NCI-H2227 (cell line): ENCODE measurements around the gene PPP1R36.
A peak's percentile ranks its signal among the peaks of the same experiment; 100 is the strongest.
"Not testable (repeated sequence)": the region's sequence is repeated elsewhere in the genome, so short reads cannot be mapped to it uniquely, and the experiment has no call there.

Experiments
- DNase-seq: peaks from one replicate; lab custom pipeline; 2025; ENCODE audit not compliant: unreplicated experiment; lab: John Stamatoyannopoulos, UW

The PPP1R36 gene

DNA sequence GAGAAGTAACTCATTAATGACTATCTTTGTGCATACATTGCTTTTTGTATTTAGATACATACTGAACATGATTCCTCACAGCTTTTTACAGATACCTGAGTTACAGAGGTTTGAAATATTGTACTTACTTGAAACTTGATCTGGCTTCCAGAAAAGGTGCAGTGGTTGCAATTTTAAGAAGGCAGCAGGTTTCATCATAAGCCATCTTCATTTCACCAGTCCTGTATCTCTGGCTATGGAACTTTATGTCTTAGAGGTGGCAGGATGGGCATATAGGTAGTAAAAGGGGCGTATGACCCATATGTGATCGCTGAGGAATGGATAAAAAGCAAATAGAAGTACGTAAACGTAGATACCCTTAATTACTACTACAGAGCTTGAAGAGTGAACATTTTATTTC, 31.5 kb upstream of the PPP1R36 start:
- no peak for DNase-seq

DNA sequence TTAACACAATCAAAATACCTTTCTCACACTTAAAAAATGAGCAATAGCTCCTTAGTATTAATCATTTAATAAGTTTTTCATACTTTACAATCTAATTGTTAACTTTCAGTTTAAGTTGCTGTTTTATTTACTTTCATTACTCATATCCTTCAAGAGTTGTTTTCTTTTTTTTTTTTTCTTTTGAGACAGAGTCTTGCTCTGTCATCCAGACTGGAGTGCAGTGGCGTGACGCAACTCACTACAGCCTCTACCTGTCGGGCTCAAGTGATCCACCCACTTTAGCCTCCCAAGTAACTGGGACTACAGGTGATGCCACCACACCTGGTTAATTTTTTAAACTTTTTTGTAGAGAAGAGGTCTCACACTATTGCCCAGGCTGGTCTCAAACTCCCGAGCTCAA, 29.1 kb upstream of the PPP1R36 start:
- DNase-seq, result no peak

GRCh38 chr14:64522591-64523355, 27.0 kb upstream of the PPP1R36 start:
- no peak for DNase-seq

- no peak for DNase-seq
These were observed 24.4 kb upstream of the PPP1R36 start for GRCh38 chr14:64525354-64525753.

GRCh38 chr14:64531567-64531966, 18.2 kb upstream of the PPP1R36 start:
- no peak for DNase-seq

DNA sequence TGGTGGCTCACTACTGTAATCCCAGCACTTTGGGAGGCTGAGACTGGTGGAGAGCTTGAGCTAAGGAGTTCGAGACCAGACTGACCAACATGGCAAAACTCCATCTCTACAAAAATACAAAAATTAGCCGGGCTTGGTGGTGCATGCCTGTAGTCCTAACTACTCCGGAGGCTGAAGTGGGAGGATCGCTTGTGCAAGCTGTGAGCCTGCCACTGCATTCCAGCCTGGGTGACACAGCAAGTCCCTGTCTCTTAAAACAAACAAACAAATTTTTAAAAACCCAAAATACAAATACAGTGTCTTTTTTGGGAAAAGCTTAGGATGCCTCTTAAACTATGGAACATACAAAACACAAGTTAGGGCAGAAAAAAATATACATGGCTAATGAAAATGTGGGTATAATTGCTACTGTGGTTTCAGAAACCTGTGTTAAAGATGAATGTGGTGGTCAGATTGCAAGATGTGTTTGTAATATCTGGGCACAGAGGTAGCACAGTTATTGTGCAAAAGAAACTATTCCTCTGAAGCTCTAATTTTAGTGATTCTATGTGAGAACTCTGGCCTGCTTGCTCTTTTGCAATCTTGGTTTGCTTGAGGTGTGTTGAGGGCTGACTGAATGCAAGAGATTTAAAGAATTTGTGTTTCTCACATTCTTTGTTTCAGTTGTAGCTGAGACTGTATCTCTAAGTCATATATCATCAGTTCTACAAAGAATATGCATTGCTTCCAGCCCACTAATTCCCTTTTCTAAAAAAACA, 13.1 kb upstream of the PPP1R36 start:
- DNase-seq, result no peak

GRCh38 chr14:64540208-64541202, 9.3 kb upstream of the PPP1R36 start, which contains the start of gene HSPA2:
HSPA2 (plus strand) TSS chr14:64540741; CDS start chr14:64540850, 109 bp downstream.
- peak; percentile 79 for DNase-seq

DNA sequence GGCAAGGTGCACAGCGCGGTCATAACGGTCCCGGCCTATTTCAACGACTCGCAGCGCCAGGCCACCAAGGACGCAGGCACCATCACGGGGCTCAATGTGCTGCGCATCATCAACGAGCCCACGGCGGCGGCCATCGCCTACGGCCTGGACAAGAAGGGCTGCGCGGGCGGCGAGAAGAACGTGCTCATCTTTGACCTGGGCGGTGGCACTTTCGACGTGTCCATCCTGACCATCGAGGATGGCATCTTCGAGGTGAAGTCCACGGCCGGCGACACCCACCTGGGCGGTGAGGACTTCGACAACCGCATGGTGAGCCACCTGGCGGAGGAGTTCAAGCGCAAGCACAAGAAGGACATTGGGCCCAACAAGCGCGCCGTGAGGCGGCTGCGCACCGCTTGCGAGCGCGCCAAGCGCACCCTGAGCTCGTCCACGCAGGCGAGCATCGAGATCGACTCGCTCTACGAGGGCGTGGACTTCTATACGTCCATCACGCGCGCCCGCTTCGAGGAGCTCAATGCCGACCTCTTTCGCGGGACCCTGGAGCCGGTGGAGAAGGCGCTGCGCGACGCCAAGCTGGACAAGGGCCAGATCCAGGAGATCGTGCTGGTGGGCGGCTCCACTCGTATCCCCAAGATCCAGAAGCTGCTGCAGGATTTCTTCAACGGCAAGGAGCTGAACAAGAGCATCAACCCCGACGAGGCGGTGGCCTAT, 8.3 kb upstream of the PPP1R36 start:
- DNase-seq, result no peak

GRCh38 chr14:64541972-64542835, 7.6 kb upstream of the PPP1R36 start:
- no peak for DNase-seq

DNA sequence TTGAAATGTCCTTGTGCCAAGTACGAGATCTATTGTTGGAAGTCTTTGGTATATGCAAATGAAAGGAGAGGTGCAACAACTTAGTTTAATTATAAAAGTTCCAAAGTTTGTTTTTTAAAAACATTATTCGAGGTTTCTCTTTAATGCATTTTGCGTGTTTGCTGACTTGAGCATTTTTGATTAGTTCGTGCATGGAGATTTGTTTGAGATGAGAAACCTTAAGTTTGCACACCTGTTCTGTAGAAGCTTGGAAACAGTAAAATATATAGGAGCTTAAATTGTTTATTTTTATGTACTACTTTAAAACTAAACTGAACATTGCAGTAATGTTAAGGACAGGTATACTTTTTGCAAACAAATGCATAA, 6.9 kb upstream of the PPP1R36 start:
- no peak for DNase-seq

DNA sequence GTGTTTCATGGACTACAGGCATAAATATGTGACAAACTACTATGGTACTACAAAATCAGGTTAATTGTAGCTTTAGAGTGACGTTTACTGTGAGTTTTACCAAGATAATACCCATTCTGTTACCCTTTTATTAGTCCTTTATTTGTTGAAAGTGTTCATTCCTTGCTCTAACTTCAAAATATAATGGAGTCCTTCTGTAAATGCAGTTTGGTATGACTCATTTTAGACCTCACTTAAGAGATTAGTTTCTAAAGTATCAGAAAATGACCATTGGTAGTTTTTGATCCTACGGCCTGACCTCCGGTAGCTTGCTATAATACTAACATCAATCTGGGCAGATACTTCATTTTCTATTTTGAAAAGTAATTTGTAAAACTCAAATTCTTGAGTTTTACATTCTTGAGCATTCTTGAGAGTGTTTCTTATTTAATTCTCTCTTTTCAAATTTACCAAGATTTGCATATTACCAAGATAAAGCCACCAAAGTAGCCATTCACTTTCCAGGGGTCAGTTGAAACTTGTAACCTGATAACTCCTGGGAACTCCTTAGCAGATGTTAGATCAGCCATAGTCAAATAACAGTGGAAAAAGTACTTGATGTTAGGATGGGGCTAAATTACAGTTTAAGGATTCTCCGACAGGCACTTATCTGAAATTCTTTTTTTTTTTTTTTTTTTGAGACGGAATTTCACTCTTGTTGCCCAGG, 5.0 kb upstream of the PPP1R36 start:
- DNase-seq, result no peak

- no peak for DNase-seq
These were observed 745 bp upstream of the PPP1R36 start for GRCh38 chr14:64549016-64549415.

DNA sequence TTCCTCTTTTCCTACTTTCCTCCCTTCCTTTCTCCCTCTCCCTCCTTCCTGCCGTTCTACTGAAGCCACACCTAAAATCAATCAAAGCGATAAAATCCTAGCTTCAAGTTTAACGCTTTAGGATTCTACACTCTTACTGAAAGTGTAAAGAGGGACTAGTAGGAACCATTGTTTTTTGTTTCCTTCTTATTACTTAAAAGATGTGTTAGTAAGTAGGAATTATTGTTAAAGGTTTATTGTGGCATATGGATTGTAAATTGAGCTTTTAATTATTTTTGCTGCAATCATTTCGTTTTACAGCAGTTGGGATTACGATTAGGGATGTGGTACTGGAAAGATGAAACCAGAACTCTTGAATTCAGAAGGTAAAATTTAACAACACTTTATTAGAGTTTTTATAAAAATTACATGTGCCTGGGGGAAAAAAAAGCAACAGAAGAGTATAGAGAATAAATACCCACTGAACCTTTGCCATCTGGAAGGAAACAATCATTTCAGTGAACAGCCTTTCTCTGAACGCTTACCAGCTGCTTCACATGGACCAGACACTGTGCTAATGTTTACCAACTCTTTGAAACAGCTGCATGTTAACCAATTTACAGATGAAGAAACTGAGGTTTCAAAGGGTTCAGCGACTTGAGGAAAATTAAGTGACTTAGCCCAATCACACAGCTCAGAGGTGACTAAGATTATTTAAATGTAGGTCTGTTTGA, 1.0 kb downstream of the PPP1R36 start:
- DNase-seq, result no peak

- DNase-seq, result no peak
These were observed 4.8 kb downstream of the PPP1R36 start for GRCh38 chr14:64554556-64554955.

DNA sequence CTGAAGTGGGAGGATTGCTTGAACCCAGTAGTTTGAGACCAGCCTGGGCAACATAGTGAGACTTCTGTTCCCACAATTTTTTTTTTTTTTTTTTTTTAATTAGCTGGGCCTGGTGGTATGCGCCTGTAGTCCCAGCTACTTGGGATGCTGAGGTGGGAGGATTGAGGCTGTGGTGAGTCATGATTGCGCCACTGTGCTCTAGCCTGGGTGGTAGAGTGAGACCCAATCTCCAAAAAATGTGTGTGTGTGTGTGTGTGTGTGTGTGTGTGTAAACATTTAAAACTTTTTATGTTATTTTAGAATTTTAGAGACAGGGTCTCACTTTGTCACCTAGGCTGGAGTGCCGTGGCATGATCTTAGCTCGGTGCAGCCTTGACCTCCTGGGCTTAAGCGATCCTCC, 6.8 kb downstream of the PPP1R36 start:
- no peak for DNase-seq

DNA sequence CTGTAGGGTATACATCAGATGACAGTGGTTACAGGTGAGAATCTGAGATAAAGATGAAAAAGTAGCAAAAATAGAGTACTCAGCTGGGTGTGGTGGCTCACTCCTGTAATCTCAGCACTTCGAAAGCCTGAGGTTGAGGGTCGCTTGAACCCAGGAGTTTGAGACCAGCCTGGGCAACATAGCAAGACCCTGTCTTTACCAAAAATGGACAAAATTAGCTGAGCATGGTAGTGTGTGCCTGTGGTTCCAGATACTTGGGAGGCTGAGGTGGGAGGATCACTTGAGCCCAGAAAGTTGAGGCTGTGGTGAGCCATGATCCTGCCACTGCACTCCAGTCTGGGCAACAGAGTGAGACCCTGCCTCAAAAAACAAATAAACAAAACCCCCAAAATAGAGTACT, 8.5 kb downstream of the PPP1R36 start:
- not testable (repeated sequence) for DNase-seq

GRCh38 chr14:64561631-64562030, 11.9 kb downstream of the PPP1R36 start:
- DNase-seq, result no peak

DNA sequence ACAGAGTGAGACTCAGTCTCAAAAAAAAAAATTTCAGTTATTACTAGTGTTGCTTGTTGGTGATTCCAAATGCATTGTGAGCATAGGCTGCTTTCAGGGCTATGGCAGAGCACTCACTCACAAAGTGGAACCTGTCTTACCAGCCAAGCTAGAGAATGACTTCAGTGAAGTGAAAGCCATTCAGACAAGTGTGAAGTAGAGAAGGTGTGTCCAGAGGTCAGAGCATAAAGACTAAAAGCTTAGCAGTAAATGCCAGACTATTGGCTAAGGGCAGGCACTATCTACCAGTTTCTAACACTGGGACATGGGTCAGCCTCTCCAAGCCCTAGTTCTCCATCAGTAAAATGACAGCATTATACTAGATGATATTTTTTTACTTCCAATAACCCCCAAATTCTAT, 12.7 kb downstream of the PPP1R36 start:
- DNase-seq, result no peak
